Heart left ventricle (tissue), 16 donors: Measurements from ENCODE around the gene OR10A4. TPM values are rescaled to one million over a fixed set of nuclear protein-coding genes. Genes with fewer than 3 reads are reported as not detected.
"Not testable (repeated sequence)": the region's sequence is repeated elsewhere in the genome, so short reads cannot be mapped to it uniquely, and the experiment has no call there.

ENCODE experiments used
- ATAC-seq, 4 donors: fragments of 200-7000 bp; cut with Tn5 transposase; one replicate each; pipeline ENCODE4 v1.9.1; 2020 to 2022; ENCODE audit warnings: moderate library complexity in 4 of 4, mild to moderate bottlenecking in 3 of 4, moderate number of reproducible peaks in 1 of 4
- DNase-seq, 5 donors: peaks; one replicate each; pipeline ENCODE4 v3.0.0-alpha.2; 2020
- H3K27ac ChIP-seq, 12 donors: fragments of 200-600 bp; sonication (generic) in 4 of 12; one replicate each; pipeline versions ENCODE4 v1.5.0 to v1.8.0; 2016 to 2022; ENCODE audit warnings: mild to moderate bottlenecking in 2 of 12
- H3K27me3 ChIP-seq, 9 donors: fragments of 200-600 bp; sonication (generic) in 2 of 9; one replicate each; pipeline versions ENCODE4 v1.5.1 to v1.8.0; 2016 to 2022; ENCODE audit warnings: mild to moderate bottlenecking in 3 of 9
- H3K36me3 ChIP-seq, 9 donors: fragments of 200-600 bp; sonication (generic) in 2 of 9; one replicate each; pipeline versions ENCODE4 v1.5.0 to v1.8.0; 2018 to 2022; ENCODE audit warnings: mild to moderate bottlenecking in 2 of 9
- H3K4me1 ChIP-seq, 12 donors: fragments of 200-600 bp; sonication (generic) in 4 of 12; one replicate each; pipeline versions ENCODE4 v1.5.0 to v1.8.0; 2016 to 2022; ENCODE audit warnings: mild to moderate bottlenecking in 3 of 12
- H3K4me3 ChIP-seq, 12 donors: fragments of 200-600 bp; sonication (generic) in 4 of 12; one replicate each; pipeline versions ENCODE4 v1.5.0 to v1.8.0; 2017 to 2022; ENCODE audit warnings: mild to moderate bottlenecking in 9 of 12, moderate library complexity in 4 of 12
- H3K9me3 ChIP-seq, 12 donors: fragments of 200-600 bp; sonication (generic) in 4 of 12; one replicate each; pipeline versions ENCODE4 v1.5.0 to v1.8.0; 2016 to 2022; ENCODE audit warnings: mild to moderate bottlenecking in 1 of 12
- POLR2A ChIP-seq, 2 donors: fragments of 450-650 bp; IDR thresholded peaks; one replicate each; pipeline ENCODE4 v1.6.1; 2017; ENCODE audit warnings: antibody characterized with exemption in 2 of 2, mild to moderate bottlenecking in 2 of 2, moderate library complexity in 2 of 2
- WGBS, 4 donors: extraction: QIAGEN DNeasy Blood & Tissue Kit in 2 of 4; methylation state at CpG; one replicate each; pipeline versions ENCODE4 v1.1.5 to v1.1.7; 2013 to 2018; 5-methylcytosine and 5-hydroxymethylcytosine counted together
- intact Hi-C, 10 donors: fragments of 100-400 bp; cut with DNase I; formaldehyde crosslinking; loops; one replicate each; pipeline versions ENCODE4 v1.11.1 to v1.14.2; 2022
- polyA plus RNA-seq, 2 donors: library from polyadenylated mRNA; stranded (reverse); fragments of 200-250 nt; gene quantifications; one replicate each; pipeline ENCODE4 v1.2.3, GENCODE V29; 2013
- total RNA-seq, 9 donors: library from RNA; depleted of rRNA in 2 of 9; stranded (reverse); fragments of >200 nt in 2 of 9; fragmentation: NEBNext Ultra II Directional in 3 of 9; extraction: Animal tissue kit (Norgen Biotek cat#: 25700) in 3 of 9; gene quantifications; one replicate each; pipeline versions ENCODE4 v1.1.0 to v1.2.4, GENCODE V29; 2016 to 2023
- TF ChIP-seq, protein P1 (sequence below), 12 donors: fragments of 200-600 bp; sonication (generic) in 4 of 12; IDR thresholded peaks; one replicate each; pipeline versions ENCODE4 v1.5.0 to v1.8.0; 2018 to 2022; ENCODE audit warnings: antibody characterized with exemption in 12 of 12, mild to moderate bottlenecking in 5 of 12
- donor health status: ischemic (EF 13 %, LVEDD 7.1; RV severe dilation, severe dysfunction).
- donor health status: healthy with polysubstance abuse.
- donor health status: DM: no; HTN: yes; CAD: no.
- donor health status: DM: no; HTN: no; CAD: no.
- donor health status: ischemic (EF 25% LVEDD 6.9; RV normal size, moderate dysfunction).
- donor health status: ischemic (EF 25% LVEDD 5.7; RV mildly dilated, moderate dysfunction).
- donor health status: healthy.
- donor health status: DM: yes; HTN: yes; CAD: no.
- donor health status: ischemic (EF 35%, LVEDD 5.7; RV mildly dilated, moderate dysfunction).
- donor health status: nonischemic (EF 11% LVEDD 7.7; RV severe dilation, severe dysfunction).
- donor health status: DM: yes; HTN: yes; CAD: no.
- donor health status: PGD.
- donor health status: ischemic (EF 29% LVEDD 5.4; RV normal size, mild dysfunction).
- donor health status: nonischemic (EF 23%, LVEDD 6.1; RV moderate dilation, normal function).

The OR10A4 gene
- total and polyA plus RNA-seq, 11 donors: not detected

DNA sequence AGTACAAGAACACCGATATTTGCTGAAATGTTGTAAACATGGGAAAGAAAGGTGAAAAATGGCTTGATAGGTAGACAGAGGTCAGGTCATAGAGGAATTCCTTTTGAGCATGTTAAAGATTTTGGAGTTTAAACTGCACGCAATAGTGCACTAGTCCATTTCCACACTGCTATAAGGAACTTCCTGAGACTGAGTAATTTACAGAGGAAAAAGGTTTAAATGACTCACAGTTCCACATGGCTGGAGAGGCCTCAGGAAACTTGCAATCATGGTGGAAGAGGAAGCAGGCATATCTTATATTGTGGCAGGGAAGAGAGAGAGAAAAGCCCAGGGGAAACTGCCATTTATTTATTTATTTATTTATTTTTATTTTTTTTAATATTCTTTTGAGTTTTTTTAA is 25.9 kb upstream of the OR10A4 start:
- no peaks in the 10 kb centered on the region for H3K4me1 ChIP-seq
- peaks cover 0 to 15% (median 0%) of the 10 kb centered on the region in 12 donors for H3K9me3 ChIP-seq
- no peak for TF ChIP-seq POLR2A (IDR thresholded peaks at IDR 0.05)
- TF ChIP-seq, protein P1, sequence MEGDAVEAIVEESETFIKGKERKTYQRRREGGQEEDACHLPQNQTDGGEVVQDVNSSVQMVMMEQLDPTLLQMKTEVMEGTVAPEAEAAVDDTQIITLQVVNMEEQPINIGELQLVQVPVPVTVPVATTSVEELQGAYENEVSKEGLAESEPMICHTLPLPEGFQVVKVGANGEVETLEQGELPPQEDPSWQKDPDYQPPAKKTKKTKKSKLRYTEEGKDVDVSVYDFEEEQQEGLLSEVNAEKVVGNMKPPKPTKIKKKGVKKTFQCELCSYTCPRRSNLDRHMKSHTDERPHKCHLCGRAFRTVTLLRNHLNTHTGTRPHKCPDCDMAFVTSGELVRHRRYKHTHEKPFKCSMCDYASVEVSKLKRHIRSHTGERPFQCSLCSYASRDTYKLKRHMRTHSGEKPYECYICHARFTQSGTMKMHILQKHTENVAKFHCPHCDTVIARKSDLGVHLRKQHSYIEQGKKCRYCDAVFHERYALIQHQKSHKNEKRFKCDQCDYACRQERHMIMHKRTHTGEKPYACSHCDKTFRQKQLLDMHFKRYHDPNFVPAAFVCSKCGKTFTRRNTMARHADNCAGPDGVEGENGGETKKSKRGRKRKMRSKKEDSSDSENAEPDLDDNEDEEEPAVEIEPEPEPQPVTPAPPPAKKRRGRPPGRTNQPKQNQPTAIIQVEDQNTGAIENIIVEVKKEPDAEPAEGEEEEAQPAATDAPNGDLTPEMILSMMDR (IDR thresholded peaks at IDR 0.05): no peak
- no peak for DNase-seq
- WGBS, 4 donors: 77 to 87% (median 84%) methylated on average over 2 of the region's 2 CpGs
- no peak overlapping the region for H3K27ac ChIP-seq
- no peak overlapping the region for H3K4me3 ChIP-seq
- no peaks in the 10 kb centered on the region for H3K36me3 ChIP-seq
- no peak for ATAC-seq
- intact Hi-C loops: no loop called here
- peaks cover 0 to 4% (median 0%) of the 10 kb centered on the region in 9 donors for H3K27me3 ChIP-seq

DNA sequence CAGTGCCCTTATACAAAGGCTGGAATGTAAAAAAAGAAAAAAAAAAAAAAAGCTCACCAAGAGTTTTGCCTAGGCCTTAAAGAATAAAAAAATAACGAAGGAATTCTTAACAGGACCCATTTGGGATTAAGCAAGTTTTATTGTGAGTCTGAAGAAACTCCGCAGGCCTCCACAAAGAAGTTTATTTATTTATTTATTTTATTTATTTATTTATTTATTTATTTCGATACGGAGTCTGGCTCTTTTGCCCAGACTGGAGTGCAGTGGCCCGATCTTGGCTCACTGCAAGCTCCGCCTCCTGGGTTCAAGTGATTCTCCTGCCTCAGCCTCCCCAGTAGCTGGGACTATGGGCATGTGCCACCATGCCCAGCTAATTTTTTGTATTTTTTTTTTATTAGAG is 21.6 kb upstream of the OR10A4 start:
- H3K36me3 ChIP-seq, H3K4me1 ChIP-seq, H3K27ac ChIP-seq, ATAC-seq, DNase-seq, intact Hi-C loops, H3K27me3 ChIP-seq, H3K4me3 ChIP-seq: not testable (repeated sequence)
- peaks cover 0 to 15% (median 0%) of the 10 kb centered on the region in 12 donors for H3K9me3 ChIP-seq
- 94 to 96% (median 95%) methylated on average over 6 of the region's 6 CpGs for WGBS, 4 donors

DNA sequence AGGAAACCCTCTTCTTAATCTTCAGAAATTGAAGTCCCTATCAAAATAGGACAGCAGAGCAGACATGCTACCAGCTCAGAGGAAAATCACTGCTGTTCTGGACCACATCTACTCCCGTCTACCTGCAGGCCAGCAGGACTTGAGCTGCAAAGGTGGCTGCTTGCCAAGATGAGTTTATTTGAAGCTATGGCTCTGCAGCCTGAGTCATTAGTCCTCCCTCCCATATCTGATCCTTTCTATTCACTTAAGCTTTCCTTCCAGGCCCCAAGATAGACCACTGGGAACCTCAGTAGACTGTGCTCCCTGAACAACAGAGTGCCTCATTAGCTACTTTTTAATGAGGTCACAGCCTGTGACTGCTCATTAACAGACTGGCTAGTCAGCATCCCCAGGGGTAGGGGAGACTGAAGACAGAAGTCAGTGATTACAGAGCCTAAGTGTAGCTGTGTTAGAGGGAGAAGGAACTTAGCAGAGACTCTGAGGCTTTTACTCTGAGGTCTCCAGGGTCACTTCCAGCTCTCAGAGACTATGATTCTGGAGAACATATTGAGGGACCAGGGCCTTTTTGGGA is 20.4 kb upstream of the OR10A4 start:
- no peak for ATAC-seq
- TF ChIP-seq, protein P1 (IDR thresholded peaks at IDR 0.05): no peak
- no peak for TF ChIP-seq POLR2A (IDR thresholded peaks at IDR 0.05)

DNA sequence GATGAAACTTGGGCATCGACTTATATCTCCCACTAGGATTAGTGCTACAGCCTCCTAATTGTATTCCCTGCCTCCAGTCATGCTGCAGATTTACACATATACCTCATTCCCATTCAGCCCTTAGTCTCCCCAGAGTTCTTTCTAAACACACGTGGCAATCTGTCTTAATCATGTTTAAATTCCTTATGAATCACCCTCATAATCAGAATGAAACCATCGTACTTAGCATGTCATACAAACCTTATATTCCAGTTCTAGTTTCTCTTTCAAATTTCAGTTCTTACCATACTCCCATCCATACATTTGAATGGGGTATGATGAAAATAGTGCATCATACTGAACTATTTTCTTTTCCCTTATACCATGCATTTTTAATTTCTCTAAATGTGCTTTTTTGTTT is 19.6 kb upstream of the OR10A4 start:
- no peaks in the 10 kb centered on the region for H3K36me3 ChIP-seq
- DNase-seq (no peak), ATAC-seq (no peak)
- no peak overlapping the region for H3K27ac ChIP-seq
- H3K4me3 ChIP-seq: no peak overlapping the region
- 63 to 74% (median 67%) methylated on average over 3 of the region's 3 CpGs for WGBS, 4 donors
- H3K9me3 ChIP-seq: peaks cover 0 to 15% (median 0%) of the 10 kb centered on the region in 12 donors
- no peak for TF ChIP-seq POLR2A (IDR thresholded peaks at IDR 0.05)
- TF ChIP-seq, protein P1 (IDR thresholded peaks at IDR 0.05): no peak
- no peaks in the 10 kb centered on the region for H3K4me1 ChIP-seq
- intact Hi-C loops: no loop called here
- no peaks in the 10 kb centered on the region for H3K27me3 ChIP-seq

More for the DNA sequence above, 20.4 kb upstream of the OR10A4 start:
- intact Hi-C loops: no loop called here
- H3K4me3 ChIP-seq: no peak overlapping the region
- H3K4me1 ChIP-seq: no peaks in the 10 kb centered on the region
- H3K9me3 ChIP-seq: peaks cover 0 to 15% (median 0%) of the 10 kb centered on the region in 12 donors
- H3K27me3 ChIP-seq: no peaks in the 10 kb centered on the region
- no peaks in the 10 kb centered on the region for H3K36me3 ChIP-seq
- DNase-seq: no peak
- H3K27ac ChIP-seq: no peak overlapping the region
- WGBS, 4 donors: 12 to 40% (median 30%) methylated on average over 1 of the region's 1 CpG

DNA sequence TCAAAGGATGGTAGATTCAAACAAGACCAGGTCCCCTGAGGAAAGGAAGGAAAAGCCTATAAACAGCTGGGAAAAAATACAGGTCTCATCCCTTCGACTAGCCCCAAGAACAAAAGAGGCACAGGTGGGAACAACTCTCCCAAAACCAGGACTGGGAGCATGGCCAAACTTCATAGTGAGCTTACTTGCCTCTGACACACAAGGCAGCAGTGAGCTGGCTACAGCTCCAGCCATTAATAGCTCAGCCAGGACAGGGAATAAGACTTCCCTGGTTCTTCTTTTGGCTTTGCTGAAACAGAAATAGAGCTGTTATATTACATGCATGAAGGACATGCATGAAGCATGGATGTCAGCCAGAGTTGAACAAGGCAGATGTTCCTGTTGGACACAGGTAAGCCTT is 13.5 kb upstream of the OR10A4 start, which contains the start of gene OR10A2:
Gene OR10A2, plus strand, starts transcription at position 97 of the 400 bp plus-strand sequence. CDS start 6,698 bp downstream, outside the sequence.
- intact Hi-C loops: no loop called here
- DNase-seq (peak in 2 of 5 donors; percentile 12 to 31), ATAC-seq (peak in 2 of 4 donors; percentile 43 to 57)
- 25 to 51% (median 46%) methylated on average over 1 of the region's 1 CpG for WGBS, 4 donors
- Histone ChIP-seq H3K27me3 (no peaks in the 10 kb centered on the region), H3K4me1 (no peaks in the 10 kb centered on the region), H3K4me3 (no peak within 1 kb of the TSS), H3K27ac (no peak within 1 kb of the TSS), H3K9me3 (no peaks in the 10 kb centered on the region), H3K36me3 (no peaks in the 10 kb centered on the region)
- TF ChIP-seq POLR2A (IDR thresholded peaks at IDR 0.05): no peak
